PC-3 (cell line): ENCODE results near the gene RNF11.

Experiments
- CTCF ChIP-seq: fragments of 300-600 bp; sonication (generic); conservative IDR thresholded peaks from 2 replicates; pipeline ENCODE4 v1.5.1; 2017; ENCODE audit warnings: antibody characterized with exemption, low read depth, mild to moderate bottlenecking, low read length
- EZH2 ChIP-seq: fragments of 300-600 bp; sonication (generic); IDR thresholded peaks from one replicate; pipeline ENCODE4 v1.6.1; 2017; ENCODE audit warnings: antibody characterized with exemption, mild to moderate bottlenecking, low read length; ENCODE audit not compliant: unreplicated experiment

DNA sequence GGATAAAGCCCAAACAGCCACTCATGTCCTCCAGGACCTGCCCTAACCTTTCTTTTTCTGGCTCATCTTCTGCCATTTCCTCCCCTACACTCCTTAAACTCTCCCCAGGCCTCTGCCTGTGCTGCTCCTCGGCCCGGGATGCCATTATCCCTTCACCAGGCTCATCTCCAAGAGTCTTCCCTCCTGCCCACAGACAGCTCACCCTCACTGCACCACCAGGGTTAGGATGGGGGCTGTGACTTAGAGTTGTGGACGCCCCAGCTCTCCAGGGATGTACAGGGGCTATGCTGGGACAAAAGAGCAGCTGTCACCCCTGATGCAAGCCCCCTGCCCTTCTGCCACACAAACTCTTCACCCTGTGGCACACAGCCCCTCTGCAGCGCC, 62.2 kb downstream of the RNF11 start:
- no peak for TF ChIP-seq CTCF
- TF ChIP-seq EZH2: no peak
